H1 (cell line): ENCODE measurements around the gene GPR17. TPM values are rescaled to one million over a fixed set of nuclear protein-coding genes. Genes with fewer than 3 reads are reported as not detected.

ENCODE experiments used
- CTCF ChIA-PET: fragments of 300-600 bp; sonication (Branson Sonifier 250); formaldehyde crosslinking; loops from one replicate; lab custom pipeline; 2021; ENCODE audit not compliant: partially characterized antibody; lab: Charles Lee
- POLR2A ChIA-PET: fragments of 300-600 bp; sonication (Branson Sonifier 250); formaldehyde crosslinking; loops from one replicate; lab custom pipeline; 2021; ENCODE audit warnings: inconsistent platforms; ENCODE audit not compliant: partially characterized antibody; lab: Charles Lee
- DNase-seq, 2 experiments: peaks; one replicate each; pipeline versions ENCODE4 v3.0.0 to v3.0.0-alpha.2; 2010 to 2022; ENCODE audit warnings: low spot score in 2 of 2, low read depth in 1 of 2, mixed read lengths in 1 of 2
- FAIRE-seq: peaks from 2 replicates; lab custom pipeline; 2011; peaks lifted over from hg19 to GRCh38; lab: Jason Lieb, UNC
- H2AFZ ChIP-seq: 2 replicates; pipeline ENCODE4 v1.8.1; 2012; ENCODE audit warnings: low read length, inconsistent platforms
- H2AK5ac ChIP-seq: 2 replicates; pipeline ENCODE4 v1.6.1; 2013; ENCODE audit warnings: low read depth, low read length
- H2BK120ac ChIP-seq: replicated peaks from 2 replicates; pipeline ENCODE3; 2013; ENCODE audit warnings: low read depth, low read length, inconsistent platforms
- H2BK12ac ChIP-seq: 2 replicates; pipeline ENCODE4 v1.6.1; 2013; ENCODE audit warnings: low read depth, low read length
- H2BK15ac ChIP-seq: 2 replicates; pipeline ENCODE4 v1.6.1; 2013; ENCODE audit warnings: low read length
- H2BK20ac ChIP-seq: 2 replicates; pipeline ENCODE4 v1.6.1; 2013; ENCODE audit warnings: low read length
- H2BK5ac ChIP-seq: 2 replicates; pipeline ENCODE4 v1.6.1; 2013; ENCODE audit warnings: low read depth, low read length
- H3K14ac ChIP-seq: 2 replicates; pipeline ENCODE4 v1.6.1; 2013; ENCODE audit warnings: inconsistent platforms; ENCODE audit not compliant: insufficient read length
- H3K18ac ChIP-seq: 2 replicates; pipeline ENCODE4 v1.6.1; 2013; ENCODE audit warnings: low read length; ENCODE audit errors: extremely low read depth
- H3K23ac ChIP-seq: 2 replicates; pipeline ENCODE4 v1.6.1; 2013; ENCODE audit warnings: inconsistent platforms; ENCODE audit not compliant: insufficient read length
- H3K23me2 ChIP-seq: 2 replicates; pipeline ENCODE4 v1.6.1; 2013; ENCODE audit warnings: low read depth, low read length
- H3K27ac ChIP-seq: 2 replicates; pipeline ENCODE4 v1.6.1; 2011; ENCODE audit warnings: low read depth, low read length, inconsistent platforms
- H3K27me3 ChIP-seq, 4 experiments: replicated peaks in 1 of 4; 1 replicate in 1 of 4; 2 replicates in 3 of 4; pipeline versions ENCODE4 v1.6.1 to v1.8.1; 2011 to 2013; ENCODE audit warnings: low read length in 3 of 4, mild to moderate bottlenecking in 3 of 4, inconsistent platforms in 2 of 4, mixed read lengths in 2 of 4, moderate library complexity in 1 of 4; ENCODE audit not compliant: control insufficient read depth in 3 of 4, insufficient read depth in 3 of 4; ENCODE audit errors: extremely low read depth in 1 of 4
- H3K36me3 ChIP-seq, 4 experiments: 2 replicates each; pipeline versions ENCODE4 v1.6.1 to v1.8.1; 2011 to 2013; ENCODE audit warnings: mild to moderate bottlenecking in 4 of 4, low read length in 3 of 4, moderate library complexity in 2 of 4, control low read depth in 1 of 4, inconsistent platforms in 1 of 4; ENCODE audit not compliant: insufficient read depth in 4 of 4, control insufficient read depth in 2 of 4
- H3K4ac ChIP-seq: replicated peaks from 2 replicates; pipeline ENCODE3; 2013; ENCODE audit warnings: low read length, low read depth, mixed read lengths, inconsistent platforms; ENCODE audit not compliant: insufficient read length
- H3K4me1 ChIP-seq, 4 experiments: replicated peaks in 1 of 4; 1 replicate in 1 of 4; 2 replicates in 3 of 4; pipeline versions ENCODE4 v1.6.1 to v1.8.1; 2011 to 2013; ENCODE audit warnings: low read length in 3 of 4, inconsistent platforms in 2 of 4, mixed read lengths in 1 of 4; ENCODE audit not compliant: insufficient read depth in 4 of 4, control insufficient read depth in 3 of 4
- H3K4me2 ChIP-seq, 2 experiments: 2 replicates each; pipeline versions ENCODE4 v1.6.1 to v1.8.1; 2011 to 2013; ENCODE audit warnings: low read depth in 2 of 2, low read length in 2 of 2, control low read depth in 1 of 2, inconsistent platforms in 1 of 2, mild to moderate bottlenecking in 1 of 2; ENCODE audit not compliant: insufficient read depth in 1 of 2
- H3K4me3 ChIP-seq, 4 experiments: fragments of 200-600, 300-600 bp in 1 of 4; sonication (generic), shearing (Covaris generic), sonication (Bioruptor Twin) in 1 of 4; 2 replicates each; pipeline versions ENCODE4 v1.5.1 to v1.8.1; 2011 to 2016; ENCODE audit warnings: low read length in 4 of 4, low read depth in 3 of 4, control low read depth in 2 of 4, inconsistent platforms in 2 of 4, mild to moderate bottlenecking in 2 of 4, mixed read lengths in 1 of 4, moderate library complexity in 1 of 4; ENCODE audit not compliant: insufficient read depth in 2 of 4; ENCODE audit errors: extremely low read depth in 1 of 4
- H3K56ac ChIP-seq: replicated peaks from 2 replicates; pipeline ENCODE3; 2013; ENCODE audit warnings: low read depth, mild to moderate bottlenecking, mixed read lengths, low read length, inconsistent platforms; ENCODE audit not compliant: insufficient read length
- H3K79me1 ChIP-seq: 2 replicates; pipeline ENCODE4 v1.6.1; 2013; ENCODE audit warnings: low read depth, low read length, control low read depth
- H3K79me2 ChIP-seq, 2 experiments: 2 replicates each; pipeline versions ENCODE4 v1.6.1 to v1.8.1; 2012 to 2013; ENCODE audit warnings: low read length in 2 of 2, mild to moderate bottlenecking in 2 of 2, inconsistent platforms in 1 of 2; ENCODE audit not compliant: insufficient read depth in 2 of 2, control insufficient read depth in 1 of 2
- H3K9ac ChIP-seq, 4 experiments: replicated peaks in 1 of 4; 1 replicate in 1 of 4; 2 replicates in 3 of 4; pipeline versions ENCODE4 v1.6.1 to v1.8.1; 2011 to 2013; ENCODE audit warnings: low read depth in 3 of 4, low read length in 3 of 4, control low read depth in 2 of 4, mild to moderate bottlenecking in 2 of 4, moderate library complexity in 2 of 4, inconsistent platforms in 1 of 4; ENCODE audit errors: extremely low read depth in 1 of 4
- H3K9me3 ChIP-seq, 2 experiments: 2 replicates each; pipeline versions ENCODE4 v1.6.1 to v1.8.1; 2012 to 2013; ENCODE audit warnings: mild to moderate bottlenecking in 2 of 2, moderate library complexity in 2 of 2, control low read depth in 1 of 2, inconsistent platforms in 1 of 2, low read depth in 1 of 2, low read length in 1 of 2, mixed read lengths in 1 of 2; ENCODE audit not compliant: insufficient read depth in 2 of 2
- H4K20me1 ChIP-seq, 2 experiments: replicated peaks in 1 of 2; 2 replicates each; pipeline versions ENCODE3 to v1.8.1; 2011 to 2013; ENCODE audit warnings: inconsistent platforms in 2 of 2, low read length in 2 of 2, mild to moderate bottlenecking in 1 of 2; ENCODE audit not compliant: insufficient read depth in 2 of 2, control insufficient read depth in 1 of 2
- H4K5ac ChIP-seq: 2 replicates; pipeline ENCODE4 v1.6.1; 2013; ENCODE audit warnings: low read length, low read depth, mixed read lengths, inconsistent platforms; ENCODE audit not compliant: insufficient read length
- H4K8ac ChIP-seq: 2 replicates; pipeline ENCODE4 v1.8.0; 2013; ENCODE audit warnings: mild to moderate bottlenecking, moderate library complexity, low read length, inconsistent platforms; ENCODE audit not compliant: insufficient read depth; ENCODE audit errors: extremely low read depth
- H4K91ac ChIP-seq: replicated peaks from 2 replicates; pipeline ENCODE3; 2013; ENCODE audit warnings: low read length, mixed read lengths, inconsistent platforms; ENCODE audit not compliant: insufficient read length
- TCF12 ChIP-seq: IDR thresholded peaks from 2 replicates; pipeline ENCODE4 v1.6.1; 2011; ENCODE audit warnings: low read depth, mild to moderate bottlenecking, low read length
- WGBS, 2 experiments: shearing (Covaris generic) in 1 of 2; methylation state at CpG; one replicate each; pipeline versions ENCODE4 v1.1.6 to v1.1.7; 2013 to 2015; ENCODE audit warnings: low lambda C conversion rate in 2 of 2, mixed read lengths in 2 of 2, inconsistent platforms in 1 of 2, low coverage in 1 of 2, missing lambda C conversion rate in 1 of 2; ENCODE audit not compliant: insufficient replicate concordance in 2 of 2, insufficient coverage in 1 of 2, insufficient read length in 1 of 2; ENCODE audit errors: extremely low coverage in 1 of 2, missing lambda C conversion rate in 1 of 2; 5-methylcytosine and 5-hydroxymethylcytosine counted together
- polyA plus RNA-seq, 7 experiments: library from polyadenylated mRNA; depleted of rRNA in 3 of 7; stranded (reverse) in 5 of 7; unstranded in 2 of 7; fragments of >200 nt in 5 of 7; fragments of 200-250 nt in 2 of 7; gene quantifications; 1 replicate in 5 of 7; 2 replicates in 1 of 7; 4 replicates in 1 of 7; pipeline versions ENCODE4 v1.2.1 to v1.2.3, GENCODE V29; 2011 to 2013; ENCODE audit warnings: missing spikeins in 2 of 7, mixed read lengths in 2 of 7
- total RNA-seq: library from RNA; stranded (reverse); fragmentation: NEBNext Ultra II Directional; extraction: Animal tissue kit (Norgen Biotek cat#: 25700); gene quantifications from 2 replicates; pipeline ENCODE4 v1.2.1, GENCODE V29; 2021

The GPR17 gene
- total and polyA plus RNA-seq, 2 of the 8 experiments (the other 6 are each of a cell fraction or from before 2014, with no cell fraction given) = 0.03 TPM; not detected in 1

DNA sequence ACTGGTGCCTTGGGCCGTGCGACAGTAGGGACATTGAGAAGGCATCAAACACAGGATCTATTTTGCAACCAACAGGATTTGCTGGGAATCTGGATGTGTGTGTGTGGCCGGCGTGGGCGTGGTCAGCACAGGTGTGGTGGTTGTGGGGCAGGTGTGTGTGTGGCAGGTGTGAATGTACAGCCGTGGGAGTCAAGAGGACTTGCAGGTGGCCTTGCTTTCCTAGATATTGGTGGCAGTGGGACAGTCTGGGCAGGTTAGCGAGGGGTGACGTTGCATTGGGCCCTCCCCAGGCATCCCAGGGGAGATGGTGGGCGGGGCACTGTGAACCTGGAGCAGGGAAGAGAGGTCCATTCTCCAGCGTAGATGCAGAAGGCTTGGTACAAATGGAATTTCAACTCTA, 32.6 kb downstream of the GPR17 start:
- H3K9ac ChIP-seq = no peak overlapping the region
- H3K79me2 ChIP-seq = no peaks in the 10 kb centered on the region
- H3K4me3 ChIP-seq = no peak overlapping the region
- H3K23me2 ChIP-seq = peaks cover 2% of the 10 kb centered on the region; the same call in 1 of the 2 replicates
- no peak overlapping the region for H3K14ac ChIP-seq
- no peak overlapping the region for H3K4me2 ChIP-seq
- no peaks in the 10 kb centered on the region for H3K36me3 ChIP-seq
- peaks cover 10 to 41% (median 31%) of the 10 kb centered on the region in 4 experiments for H3K27me3 ChIP-seq
- H3K9me3 ChIP-seq = no peaks in the 10 kb centered on the region
- no peak overlapping the region for H3K4ac ChIP-seq
- no peak overlapping the region for H2BK5ac ChIP-seq
- POLR2A ChIA-PET = no interaction called here
- no peak overlapping the region for H2BK120ac ChIP-seq
- H3K4me1 ChIP-seq = peaks cover 0 to 5% (median 2%) of the 10 kb centered on the region in 4 experiments; a peak in 4 of 7 replicates
- H2BK15ac ChIP-seq = 0 out of 2 replicates have a peak overlapping the region, but pooled peaks have one; percentile 46
- 0 out of 2 replicates have a peak overlapping the region, but pooled peaks have one; percentile 39 for H2AK5ac ChIP-seq
- FAIRE-seq = no peak
- H3K56ac ChIP-seq = no peak overlapping the region
- H2BK12ac ChIP-seq = no peak overlapping the region
- H4K91ac ChIP-seq = no peak overlapping the region
- H3K27ac ChIP-seq = no peak overlapping the region
- H4K20me1 ChIP-seq = no peaks in the 10 kb centered on the region
- peaks cover 2% of the 10 kb centered on the region; the same call in 1 of the 2 replicates for H3K79me1 ChIP-seq
- no peak overlapping the region for H4K8ac ChIP-seq
- DNase-seq = no peak
- H3K23ac ChIP-seq = no peak overlapping the region
- H2AFZ ChIP-seq = no peak overlapping the region
- CTCF ChIA-PET = interaction anchor here (1.4 to 1.9 kb wide), 2 partner anchors 18 to 87 kb away, joined by 4 to 7 read pairs; no protein-coding TSS in a partner anchor
- 84% methylated on average over 10 of the region's 10 CpGs; no CpG with 5 or more reads in 1 of the 2 experiments for WGBS, 2 experiments
- no peak overlapping the region for H2BK20ac ChIP-seq
- no peak for TF ChIP-seq TCF12
- H4K5ac ChIP-seq = no peak overlapping the region
- H3K18ac ChIP-seq = no peak overlapping the region
